ENCODE measurements around the gene SH3PXD2A.

The SH3PXD2A gene

DNA sequence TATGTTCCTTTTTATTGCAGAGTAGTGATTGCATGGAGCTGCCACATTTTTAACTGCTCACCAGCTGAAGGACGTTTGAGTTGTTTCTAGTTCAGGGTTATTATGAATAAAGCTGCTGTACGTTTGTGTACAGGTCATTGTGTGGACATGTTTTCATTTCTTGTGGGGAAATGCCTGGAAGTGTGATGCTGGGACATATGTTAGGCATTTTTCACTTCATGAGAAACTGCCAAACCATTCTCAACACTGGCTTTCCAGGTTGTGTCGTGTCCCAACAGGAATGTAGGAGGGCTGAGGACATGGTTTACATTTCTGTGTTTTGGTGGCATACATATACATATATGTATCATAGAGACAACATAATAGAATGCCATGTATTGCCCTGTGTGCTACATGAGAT lies 288.8 kb downstream of the SH3PXD2A start:
- no peak for TF ChIP-seq GATA3 (IDR thresholded peaks at IDR 0.05; ENCODE audit: low read depth, low read length)
- no peak for TF ChIP-seq GATA2 (IDR thresholded peaks at IDR 0.05; ENCODE audit: low read depth, low read length)

DNA sequence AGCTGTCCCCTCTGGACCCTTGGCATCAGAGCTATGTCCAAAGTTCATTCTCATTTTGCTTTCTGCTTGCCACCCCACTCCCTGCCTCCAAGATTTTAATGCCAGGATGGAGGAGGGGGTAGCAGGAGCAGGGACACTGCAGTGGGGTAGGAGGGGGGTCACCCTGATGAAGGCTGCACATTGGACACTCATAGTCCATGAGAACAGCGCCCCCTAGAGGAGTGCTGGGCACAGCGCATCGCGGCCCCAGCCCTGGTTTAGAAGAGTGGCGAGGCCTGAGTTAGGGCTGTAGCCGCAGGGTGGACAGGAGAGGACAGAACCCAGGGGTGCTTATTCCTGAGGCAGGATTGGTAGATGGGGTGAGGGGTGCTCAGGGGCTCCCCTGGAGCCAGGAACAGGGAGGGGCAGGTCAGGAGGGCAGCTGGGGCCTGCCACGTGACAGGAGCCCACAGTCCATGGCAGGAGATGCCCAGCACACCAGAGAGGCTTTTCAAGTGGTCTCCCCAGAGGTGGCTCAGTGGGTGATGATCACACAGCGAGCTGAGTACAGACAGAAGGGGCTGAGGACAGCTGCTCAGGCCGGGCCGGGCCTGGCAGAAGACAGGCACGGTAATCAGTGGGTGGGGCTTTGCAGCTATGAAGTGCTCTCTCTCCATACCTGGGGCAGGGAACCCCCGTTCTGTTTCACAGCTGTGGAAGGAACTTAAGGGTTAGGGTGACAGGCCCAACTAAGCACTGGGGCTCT lies 290.4 kb downstream of the SH3PXD2A start:
- TF ChIP-seq GATA3 (IDR thresholded peaks at IDR 0.05; ENCODE audit: low read depth, low read length), result no peak
- no peak for TF ChIP-seq GATA2 (IDR thresholded peaks at IDR 0.05; ENCODE audit: low read depth, low read length)

DNA sequence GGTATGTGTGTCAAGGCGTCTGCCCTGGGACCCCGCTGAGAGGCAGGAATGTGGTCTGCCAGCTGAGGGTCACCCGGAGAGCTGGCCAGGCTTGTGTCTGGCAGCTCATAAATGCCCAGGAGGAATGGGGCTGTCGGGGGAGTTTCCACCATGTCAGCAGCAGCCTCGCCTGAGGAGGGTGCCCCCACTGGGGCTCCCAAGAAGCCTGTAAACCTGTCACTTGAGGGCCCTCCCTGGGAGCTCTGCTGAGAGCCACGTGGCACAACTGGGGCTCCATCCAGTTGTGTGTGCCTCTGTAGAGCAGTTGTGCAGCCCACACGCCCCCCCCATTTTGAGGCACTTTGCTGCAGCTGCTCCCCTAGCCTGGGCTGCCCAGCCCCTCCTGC lies 291.3 kb downstream of the SH3PXD2A start:
- TF ChIP-seq GATA2 (IDR thresholded peaks at IDR 0.05; ENCODE audit: low read depth, low read length) (no peak), GATA3 (IDR thresholded peaks at IDR 0.05; ENCODE audit: low read depth, low read length) (no peak)

DNA sequence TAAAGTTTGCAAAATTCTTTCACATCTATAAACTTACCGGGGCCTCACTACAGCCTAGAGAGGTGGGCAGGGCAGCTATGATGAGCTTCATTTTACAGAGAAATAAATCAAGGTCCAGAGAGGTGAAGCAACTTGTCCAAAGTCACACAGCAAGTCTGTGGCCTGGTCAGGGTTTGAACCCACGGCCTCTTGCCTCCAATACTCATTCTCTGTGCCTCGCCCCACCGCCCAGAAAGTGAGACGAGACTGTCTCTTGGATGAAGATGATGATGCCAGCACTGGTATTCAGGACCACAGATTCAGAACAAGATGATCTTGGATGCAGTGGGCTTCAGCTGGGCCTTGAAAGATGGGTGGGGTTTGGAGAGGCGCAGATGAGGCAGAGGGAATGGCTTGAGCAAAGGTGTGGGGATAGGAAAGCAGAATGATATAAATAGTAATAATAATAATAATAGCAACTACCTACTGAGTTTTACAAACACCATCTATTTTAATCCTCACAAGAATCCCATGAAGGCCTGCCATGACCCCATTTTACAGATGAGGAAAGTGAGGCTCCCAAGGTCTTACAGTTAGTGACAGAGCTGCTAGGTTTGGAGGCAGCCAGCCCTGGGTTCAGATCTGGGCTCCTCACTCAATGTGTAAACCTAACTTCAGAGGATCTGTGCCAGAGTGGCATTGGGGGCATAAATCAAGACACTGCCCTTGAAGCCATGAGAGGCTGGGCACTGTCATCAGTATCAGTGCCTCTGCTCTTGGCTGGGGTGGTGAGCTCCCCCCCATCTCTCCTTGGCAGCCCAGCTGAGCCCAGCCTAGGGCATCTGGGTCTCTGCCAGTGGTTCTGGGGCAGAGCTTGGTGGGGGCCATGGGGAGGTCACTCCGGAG lies 291.9 kb downstream of the SH3PXD2A start:
- TF ChIP-seq GATA2 (IDR thresholded peaks at IDR 0.05; ENCODE audit: low read depth, low read length), result no peak
- no peak for TF ChIP-seq GATA3 (IDR thresholded peaks at IDR 0.05; ENCODE audit: low read depth, low read length)

DNA sequence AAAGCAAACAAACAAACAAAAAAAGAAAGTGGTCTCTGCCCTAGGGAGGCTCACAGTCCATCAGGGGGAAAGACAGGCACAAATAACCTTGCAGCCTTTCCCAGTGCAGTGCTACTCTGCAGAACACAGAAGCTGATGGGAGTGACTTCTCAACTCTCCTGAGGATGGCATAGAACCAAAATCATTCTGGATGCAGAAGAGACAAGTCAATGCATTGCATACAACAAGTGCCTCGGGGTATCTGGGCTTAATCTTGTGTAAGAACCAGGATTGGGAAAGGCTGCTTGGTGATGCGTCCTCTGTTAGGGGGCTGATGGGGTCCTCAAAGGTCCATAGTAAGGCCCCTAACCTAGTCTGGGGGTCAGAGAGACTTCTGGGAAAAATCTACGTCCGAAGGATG lies 293.0 kb downstream of the SH3PXD2A start:
- no peak for TF ChIP-seq GATA3 (IDR thresholded peaks at IDR 0.05; ENCODE audit: low read depth, low read length)
- TF ChIP-seq GATA2 (IDR thresholded peaks at IDR 0.05; ENCODE audit: low read depth, low read length), result no peak

DNA sequence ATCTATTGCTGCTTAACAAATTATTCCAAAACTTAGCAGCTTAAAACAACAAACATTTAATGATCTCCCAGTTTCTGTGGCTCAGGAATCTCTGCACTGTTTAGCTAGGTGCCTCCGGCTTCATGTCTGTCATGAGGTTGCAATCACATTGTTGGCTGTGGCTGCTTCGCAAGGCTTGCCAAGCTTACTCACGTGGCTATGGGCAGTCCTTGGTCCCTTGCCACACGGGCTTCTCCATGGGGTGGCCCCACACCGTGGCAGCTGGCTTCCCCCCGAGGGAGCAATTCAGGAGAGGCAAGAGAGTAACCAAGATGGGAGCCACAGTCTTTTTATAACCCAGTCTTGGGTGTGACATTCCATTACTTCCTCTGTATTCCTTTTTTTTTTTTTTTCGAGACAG lies 294.5 kb downstream of the SH3PXD2A start:
- TF ChIP-seq GATA3 (IDR thresholded peaks at IDR 0.05; ENCODE audit: low read depth, low read length), result no peak
- TF ChIP-seq GATA2 (IDR thresholded peaks at IDR 0.05; ENCODE audit: low read depth, low read length), result no peak

DNA sequence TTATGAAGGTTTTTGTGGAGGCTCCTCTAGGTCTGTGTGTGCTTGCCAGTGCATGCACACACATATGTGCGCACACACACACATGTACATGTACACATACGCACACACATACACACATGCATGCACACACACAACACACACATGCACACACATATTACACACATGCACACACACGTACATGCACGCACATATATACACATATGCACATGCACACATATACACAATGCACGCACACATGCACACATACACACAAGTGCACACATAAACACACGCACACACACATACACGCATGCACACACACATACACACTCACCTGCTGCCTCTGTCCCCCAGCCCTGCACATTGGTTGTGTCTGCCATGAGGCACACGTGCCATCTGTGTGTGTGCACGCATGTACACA lies 295.6 kb downstream of the SH3PXD2A start:
- no peak for TF ChIP-seq GATA2 (IDR thresholded peaks at IDR 0.05; ENCODE audit: low read depth, low read length)
- no peak for TF ChIP-seq GATA3 (IDR thresholded peaks at IDR 0.05; ENCODE audit: low read depth, low read length)

DNA sequence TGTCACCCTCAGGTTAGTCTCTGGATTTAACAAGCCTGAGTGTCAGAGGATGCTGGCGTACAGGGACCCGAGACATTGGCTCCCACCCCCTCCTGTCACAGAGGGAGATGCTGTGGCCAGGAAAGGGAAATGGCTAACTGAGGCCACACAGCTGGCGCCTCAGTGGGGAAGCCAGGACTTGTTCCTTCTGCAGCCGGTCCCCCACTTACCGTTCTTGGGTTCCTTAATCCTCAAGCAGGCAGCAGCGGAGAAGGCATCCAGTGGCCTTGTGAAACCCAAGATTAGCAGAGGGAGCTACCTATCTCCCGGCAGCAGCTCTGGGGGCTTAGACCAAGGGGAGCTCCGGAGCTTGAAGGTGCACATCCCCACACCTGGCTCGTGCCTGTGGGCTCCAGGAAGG lies 296.5 kb downstream of the SH3PXD2A start:
- no peak for TF ChIP-seq GATA3 (IDR thresholded peaks at IDR 0.05; ENCODE audit: low read depth, low read length)
- TF ChIP-seq GATA2 (IDR thresholded peaks at IDR 0.05; ENCODE audit: low read depth, low read length), result no peak

DNA sequence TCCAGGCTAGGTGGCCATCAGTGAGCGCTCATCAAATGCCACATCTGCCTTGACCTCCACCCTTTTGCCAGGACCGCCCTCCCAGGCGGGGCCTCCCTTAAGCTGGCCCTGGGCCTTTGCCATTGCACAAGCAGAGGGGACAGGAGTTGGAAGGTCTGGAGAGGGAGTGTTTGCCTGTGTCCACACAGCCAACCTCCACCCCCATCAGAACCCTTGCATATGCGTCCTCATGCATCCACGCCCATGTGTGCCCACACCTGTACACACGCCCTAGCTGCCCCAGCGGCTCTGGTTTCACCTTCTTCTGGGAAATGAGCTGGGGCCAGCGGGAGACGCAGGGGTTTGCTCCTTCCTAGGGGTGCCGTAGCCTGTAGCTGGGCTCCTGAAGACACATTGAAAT lies 297.9 kb downstream of the SH3PXD2A start:
- TF ChIP-seq GATA2 (IDR thresholded peaks at IDR 0.05; ENCODE audit: low read depth, low read length), result no peak
- no peak for TF ChIP-seq GATA3 (IDR thresholded peaks at IDR 0.05; ENCODE audit: low read depth, low read length)

DNA sequence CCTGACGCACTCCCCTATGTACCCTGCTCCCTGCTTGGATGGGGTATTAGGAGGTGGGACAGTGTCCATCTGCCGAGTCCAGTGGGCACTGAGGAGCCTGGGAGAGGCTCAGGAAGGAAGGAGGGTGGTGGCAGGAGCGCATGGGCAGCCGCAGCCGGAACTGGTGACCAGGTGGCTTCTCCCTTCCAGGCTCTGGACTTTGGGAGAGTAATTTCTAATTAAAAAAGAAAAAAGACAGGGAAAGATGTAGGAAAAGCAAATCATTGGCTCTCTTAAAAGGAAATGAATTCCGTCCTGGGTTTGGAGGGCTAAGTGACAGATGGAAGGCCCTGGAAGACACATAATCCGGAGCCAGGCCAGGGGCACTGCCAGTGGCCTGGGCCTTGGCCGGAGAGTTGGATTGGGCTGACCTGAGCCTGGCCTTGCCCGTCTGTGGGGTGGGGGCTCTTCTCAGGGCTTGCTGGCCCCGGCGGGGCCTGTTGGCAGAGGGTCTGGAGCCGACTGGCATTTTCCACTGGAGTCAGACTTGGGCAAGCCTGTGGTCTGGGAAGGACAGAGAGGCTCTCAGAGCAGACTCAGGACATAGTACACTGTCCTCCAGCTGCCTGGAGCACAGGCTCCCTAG lies 298.9 kb downstream of the SH3PXD2A start:
- TF ChIP-seq GATA2 (IDR thresholded peaks at IDR 0.05; ENCODE audit: low read depth, low read length) (no peak), GATA3 (IDR thresholded peaks at IDR 0.05; ENCODE audit: low read depth, low read length) (no peak)

DNA sequence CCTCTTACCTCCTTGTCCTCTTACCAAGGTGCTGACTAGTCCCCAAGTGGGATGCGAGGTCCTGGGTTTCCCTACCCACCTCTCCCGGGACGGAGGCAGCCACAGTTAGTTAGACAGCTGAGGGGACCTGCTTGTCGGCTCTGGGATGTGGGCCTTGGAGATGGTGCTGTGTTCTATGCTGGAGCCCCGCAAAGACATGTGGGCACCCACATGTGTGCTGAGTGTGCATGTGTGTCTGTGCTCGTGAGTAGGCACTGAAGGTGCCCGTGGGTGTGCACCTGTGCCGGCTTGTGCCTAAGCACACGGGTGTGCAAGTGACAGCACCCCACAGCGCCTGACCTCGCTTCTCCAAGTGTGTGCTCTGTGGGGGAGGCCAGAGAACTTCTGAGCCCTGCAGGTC lies 299.7 kb downstream of the SH3PXD2A start:
- TF ChIP-seq GATA2 (IDR thresholded peaks at IDR 0.05; ENCODE audit: low read depth, low read length), result no peak
- no peak for TF ChIP-seq GATA3 (IDR thresholded peaks at IDR 0.05; ENCODE audit: low read depth, low read length)

DNA sequence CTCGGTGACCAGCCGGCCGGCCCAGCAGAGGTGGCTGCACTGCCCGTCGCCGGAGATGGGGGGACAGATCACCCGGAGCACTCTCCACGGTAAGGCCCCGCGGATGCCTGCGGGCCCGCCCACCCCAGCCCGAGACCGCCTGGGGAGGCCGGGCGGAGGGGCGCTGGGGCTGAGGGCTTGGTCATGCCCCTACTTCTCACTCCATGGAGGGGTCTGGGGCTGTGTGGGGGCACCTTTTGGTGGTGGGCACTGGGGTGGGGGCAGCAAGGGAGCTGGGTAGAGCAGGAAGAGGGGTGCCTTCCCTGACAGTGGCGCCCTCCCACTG lies 300.1 kb downstream of the SH3PXD2A start:
- TF ChIP-seq GATA2 (IDR thresholded peaks at IDR 0.05; ENCODE audit: low read depth, low read length) (no peak), GATA3 (IDR thresholded peaks at IDR 0.05; ENCODE audit: low read depth, low read length) (no peak)

DNA sequence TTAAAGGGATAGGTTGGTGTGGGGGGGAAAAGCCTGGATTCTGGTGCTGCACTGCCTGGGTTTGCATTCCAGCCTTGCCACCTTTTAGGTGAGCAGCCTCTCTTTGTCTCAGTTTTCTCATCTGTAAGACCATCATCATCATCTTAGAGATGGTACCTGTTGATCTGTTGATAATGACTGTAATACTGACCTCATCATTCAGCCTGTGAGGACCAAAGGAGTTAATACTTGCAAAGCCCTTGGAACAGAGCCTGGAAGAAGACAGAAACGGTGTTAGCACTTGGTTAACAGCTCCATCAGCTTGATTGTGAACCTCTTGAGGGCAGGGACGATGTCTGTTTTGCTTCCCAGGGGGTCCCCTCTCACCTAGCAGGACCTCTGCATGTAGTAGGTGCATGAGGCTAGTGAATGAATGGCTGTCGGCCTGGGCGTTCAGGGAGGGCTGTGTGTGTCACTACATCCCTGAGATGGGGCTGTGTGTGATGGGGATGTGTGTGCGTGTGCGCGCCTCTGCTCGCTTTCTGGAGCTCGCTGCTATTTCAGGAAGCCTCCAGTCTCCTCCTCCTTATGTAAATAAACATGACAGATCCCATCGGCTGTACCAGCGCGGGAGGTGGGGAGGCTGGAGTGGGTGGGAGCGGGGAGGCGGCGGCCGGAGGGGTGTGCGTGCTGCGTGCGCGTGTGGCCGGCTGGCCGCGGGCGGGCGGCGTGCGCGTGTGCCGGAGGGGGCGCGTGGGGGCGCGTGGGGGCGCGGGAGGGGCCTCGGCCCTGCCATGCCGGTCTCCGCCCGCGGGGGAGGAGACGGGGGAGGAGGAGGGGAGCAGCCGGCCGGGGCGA lies 300.7 kb downstream of the SH3PXD2A start:
- TF ChIP-seq GATA3 (IDR thresholded peaks at IDR 0.05; ENCODE audit: low read depth, low read length) (no peak), GATA2 (IDR thresholded peaks at IDR 0.05; ENCODE audit: low read depth, low read length) (no peak)

All from SH-SY5Y (cell line).